ENCODE results near the gene CDKAL1.

DNA sequence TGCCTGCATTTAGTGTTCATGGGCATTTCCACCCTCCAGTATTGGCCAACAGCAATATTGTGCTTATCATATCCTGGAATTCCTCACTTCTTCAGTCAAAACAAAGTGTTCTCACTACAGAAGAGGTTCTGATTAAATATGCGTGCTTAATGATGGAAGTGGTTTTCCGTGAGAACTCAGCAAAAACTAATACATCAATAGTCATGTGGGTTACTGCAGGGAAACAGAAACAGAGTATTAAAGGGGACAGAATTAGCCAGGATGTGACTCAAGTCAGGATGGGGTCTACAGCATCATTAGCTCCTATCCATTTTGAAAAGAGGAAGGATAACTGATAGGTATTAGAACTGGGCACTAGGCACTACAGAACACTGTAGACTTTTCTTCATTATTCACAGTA lies 384.6 kb downstream of the CDKAL1 start:
- TF ChIP-seq, protein P1, sequence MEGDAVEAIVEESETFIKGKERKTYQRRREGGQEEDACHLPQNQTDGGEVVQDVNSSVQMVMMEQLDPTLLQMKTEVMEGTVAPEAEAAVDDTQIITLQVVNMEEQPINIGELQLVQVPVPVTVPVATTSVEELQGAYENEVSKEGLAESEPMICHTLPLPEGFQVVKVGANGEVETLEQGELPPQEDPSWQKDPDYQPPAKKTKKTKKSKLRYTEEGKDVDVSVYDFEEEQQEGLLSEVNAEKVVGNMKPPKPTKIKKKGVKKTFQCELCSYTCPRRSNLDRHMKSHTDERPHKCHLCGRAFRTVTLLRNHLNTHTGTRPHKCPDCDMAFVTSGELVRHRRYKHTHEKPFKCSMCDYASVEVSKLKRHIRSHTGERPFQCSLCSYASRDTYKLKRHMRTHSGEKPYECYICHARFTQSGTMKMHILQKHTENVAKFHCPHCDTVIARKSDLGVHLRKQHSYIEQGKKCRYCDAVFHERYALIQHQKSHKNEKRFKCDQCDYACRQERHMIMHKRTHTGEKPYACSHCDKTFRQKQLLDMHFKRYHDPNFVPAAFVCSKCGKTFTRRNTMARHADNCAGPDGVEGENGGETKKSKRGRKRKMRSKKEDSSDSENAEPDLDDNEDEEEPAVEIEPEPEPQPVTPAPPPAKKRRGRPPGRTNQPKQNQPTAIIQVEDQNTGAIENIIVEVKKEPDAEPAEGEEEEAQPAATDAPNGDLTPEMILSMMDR (IDR thresholded peaks at IDR 0.05), result no peak
- no peak for TF ChIP-seq POLR2A (IDR thresholded peaks at IDR 0.05)
